Nucleus accumbens (tissue), 56 donors: ENCODE measurements around the gene ADAM23.

Source experiments
- DNase-seq, 56 donors: peaks; one replicate each; lab custom pipeline; 2025; lab: John Stamatoyannopoulos, UW

The ADAM23 gene

DNA sequence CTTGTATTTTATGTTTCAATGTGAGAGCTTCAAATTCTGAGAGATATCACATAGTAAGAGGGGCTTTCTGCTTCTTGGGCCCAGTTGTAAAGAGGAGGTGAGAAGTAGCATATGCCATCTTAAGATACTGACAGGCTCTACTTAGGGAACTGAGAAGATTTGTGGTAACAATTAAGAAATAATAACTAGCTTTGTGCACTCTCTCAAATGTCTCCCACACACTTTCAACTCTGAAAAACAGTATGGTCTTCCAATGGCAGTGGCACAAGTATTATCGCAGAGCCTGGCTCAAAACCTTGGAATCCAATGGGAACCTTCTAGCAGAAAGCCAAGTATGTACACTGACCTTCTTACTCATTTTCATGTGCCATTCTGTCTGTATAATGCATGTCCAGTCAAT lies 118.6 kb downstream of the ADAM23 start:
- DNase-seq, result no peak

DNA sequence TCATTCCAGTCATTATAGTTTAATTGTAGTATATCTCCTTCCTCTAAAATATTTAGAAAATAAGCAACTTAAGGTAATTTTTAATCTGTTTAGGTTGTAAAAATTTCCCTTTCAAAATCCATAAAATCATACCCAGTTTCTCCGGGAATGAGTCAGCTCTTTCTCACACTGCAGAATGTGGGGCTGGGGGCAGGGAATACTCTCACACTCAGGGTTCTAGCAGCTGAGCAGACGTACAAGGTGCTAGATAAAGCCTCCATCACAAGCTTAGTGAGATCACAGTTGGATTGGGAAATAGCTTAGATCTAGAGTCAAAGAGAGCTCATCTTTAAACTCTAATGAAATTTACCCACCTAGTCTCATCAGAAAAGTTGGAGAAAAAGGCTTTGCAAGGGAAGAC lies 119.0 kb downstream of the ADAM23 start:
- peak in 2 of 56 donors; percentile 7 to 9 for DNase-seq

DNA sequence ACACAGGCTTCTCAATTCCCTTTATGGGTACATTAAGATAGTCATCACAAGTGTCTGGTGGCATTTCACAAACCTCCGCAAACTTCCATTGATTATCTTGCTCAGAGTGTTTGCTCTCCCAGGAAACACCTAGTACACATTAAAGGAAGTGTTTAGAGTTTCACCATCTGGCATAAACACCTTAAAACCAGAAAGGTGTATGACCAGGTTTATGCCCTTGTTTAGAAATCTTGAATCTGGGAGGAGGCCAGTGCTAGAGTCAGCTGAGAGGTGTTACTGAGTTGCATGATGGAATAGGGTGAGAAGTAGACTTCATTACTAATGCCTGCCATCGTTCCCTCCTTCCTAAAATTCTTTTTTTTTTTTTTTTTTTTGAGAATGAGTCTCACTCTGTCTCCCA lies 120.0 kb downstream of the ADAM23 start:
- DNase-seq, result no peak

DNA sequence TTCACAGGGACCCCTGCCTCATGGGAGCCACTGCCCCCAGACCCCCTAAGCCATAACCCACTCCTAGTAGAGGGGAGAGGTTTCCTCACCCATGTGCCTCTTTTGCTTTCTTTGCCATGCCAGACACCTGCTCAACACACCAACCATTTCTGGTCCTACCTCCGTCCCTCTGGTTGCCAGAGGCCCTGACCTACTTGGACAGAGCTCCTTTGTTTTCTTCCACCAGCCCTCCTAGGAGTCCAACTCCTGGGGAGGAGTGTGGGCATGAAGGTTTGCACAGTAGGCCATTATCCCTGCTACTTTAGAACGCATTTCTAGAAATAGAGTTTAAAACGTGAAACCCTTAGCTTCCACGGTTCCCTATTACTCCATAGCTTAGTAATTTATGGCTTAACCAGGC lies 122.3 kb downstream of the ADAM23 start:
- DNase-seq, result no peak

DNA sequence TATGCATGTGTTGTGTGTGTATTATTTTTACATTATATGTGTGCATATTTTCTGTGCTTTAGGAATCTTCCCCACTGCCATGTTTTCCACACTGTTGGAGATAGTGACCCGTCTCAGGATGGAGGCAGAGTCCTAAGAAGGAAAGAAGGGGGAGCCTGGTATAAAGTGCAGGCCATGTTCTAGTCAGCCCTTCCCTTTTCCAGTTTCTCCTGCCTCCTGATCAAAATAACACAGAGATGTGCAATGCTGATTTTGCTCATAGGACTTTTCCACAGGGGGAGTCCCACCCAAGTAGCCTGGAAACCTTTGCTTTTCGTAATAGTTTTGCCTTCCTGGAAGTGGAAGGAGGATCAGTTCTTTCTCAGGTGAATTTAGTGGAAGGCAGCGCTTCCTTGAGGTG lies 126.1 kb downstream of the ADAM23 start:
- no peak for DNase-seq

DNA sequence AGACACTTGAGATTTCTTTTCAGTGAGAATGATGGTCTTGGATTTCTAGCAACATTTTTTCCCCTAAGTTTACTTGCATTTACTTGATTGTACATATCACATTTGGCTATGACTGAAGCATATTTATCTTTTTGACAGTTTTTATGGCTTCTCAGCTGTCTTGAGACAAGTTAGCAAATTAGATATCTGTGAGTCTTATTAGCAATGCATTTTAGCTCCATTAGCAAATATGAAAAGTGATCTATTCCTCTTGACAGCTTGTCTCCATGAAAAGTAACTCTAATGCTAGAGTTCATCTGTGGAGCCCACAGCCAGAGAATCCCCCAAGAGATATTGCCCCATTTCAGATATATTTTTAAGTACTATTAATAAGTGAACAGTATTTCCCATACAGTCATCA lies 126.9 kb downstream of the ADAM23 start:
- no peak for DNase-seq

DNA sequence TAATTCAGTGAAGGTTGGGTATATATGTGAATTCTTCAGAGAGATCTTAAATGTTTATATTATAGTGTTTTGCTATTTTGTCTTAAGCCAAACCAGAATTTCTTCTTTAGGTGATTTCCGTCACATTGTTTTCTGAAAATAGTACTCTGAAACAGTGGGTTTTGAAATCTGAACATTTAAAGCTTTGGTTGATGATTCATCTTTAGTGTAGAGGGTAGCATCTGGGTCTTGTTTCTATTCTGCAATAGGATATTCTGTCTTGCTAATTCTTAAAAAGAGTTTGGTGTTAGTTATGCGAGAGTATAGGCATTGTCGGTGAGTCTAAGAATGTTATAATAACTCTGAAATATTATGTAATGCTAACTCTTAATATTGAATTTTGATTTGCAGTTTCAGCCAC lies 129.4 kb downstream of the ADAM23 start:
- no peak for DNase-seq

DNA sequence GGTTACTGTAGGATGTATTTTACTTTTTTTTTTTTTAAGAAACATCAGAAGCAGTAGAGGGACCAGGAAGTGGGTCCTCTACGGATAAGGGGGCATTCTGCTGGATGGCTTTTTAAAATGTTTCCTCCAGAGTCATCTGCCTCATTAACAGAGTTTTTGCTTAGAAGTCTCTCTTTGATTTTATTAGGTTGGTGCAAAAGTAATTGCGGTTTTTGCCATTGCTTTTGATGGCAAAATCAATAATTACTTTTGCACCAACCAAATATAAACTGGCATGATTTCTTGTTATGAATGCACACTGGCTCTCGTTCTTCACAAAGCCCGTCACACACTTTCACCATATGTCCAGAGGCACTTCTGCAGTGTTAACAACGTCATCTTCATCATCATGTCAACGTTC lies 130.5 kb downstream of the ADAM23 start:
- no peak for DNase-seq

DNA sequence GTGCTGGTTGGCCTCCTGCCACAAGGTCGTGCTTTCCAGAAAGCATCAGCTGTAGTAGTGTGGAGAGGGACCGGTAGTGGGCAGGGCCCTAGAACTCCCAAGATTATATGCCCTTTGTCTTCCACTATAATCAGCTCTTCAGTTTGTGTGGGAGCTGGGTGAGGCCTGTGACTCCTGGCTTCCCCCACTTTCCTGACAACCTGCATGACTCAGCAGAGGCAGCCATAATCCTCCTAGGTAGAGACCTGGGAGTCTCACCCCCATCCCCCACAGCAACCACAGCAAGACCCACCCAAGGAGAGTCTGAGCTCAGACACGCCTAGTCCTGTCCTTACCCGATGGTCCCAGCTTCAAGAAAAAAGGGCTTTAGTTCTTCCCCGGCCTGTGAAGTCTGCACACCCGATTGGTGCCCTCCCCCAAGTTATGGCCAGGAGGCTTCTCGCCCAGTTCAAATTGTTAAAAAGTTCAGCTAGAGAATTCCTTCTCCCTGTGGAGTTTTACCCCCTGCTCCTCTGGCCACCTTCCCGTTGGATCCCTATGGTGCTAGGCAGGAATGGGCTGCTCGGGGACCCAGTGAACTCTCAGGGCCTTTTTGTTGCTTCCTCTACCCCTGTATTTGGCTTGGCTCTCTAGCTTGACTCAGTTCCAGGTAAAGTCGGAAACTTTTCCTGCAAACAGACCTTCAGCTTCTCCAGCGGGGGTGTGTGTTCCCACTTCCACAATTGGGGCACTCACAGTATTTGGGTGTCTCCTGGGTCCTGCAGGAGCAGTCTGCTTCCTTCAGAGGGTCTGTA lies 141.2 kb downstream of the ADAM23 start:
- peak in 25 of 56 donors; percentile 3 to 77 (median 24) for DNase-seq

DNA sequence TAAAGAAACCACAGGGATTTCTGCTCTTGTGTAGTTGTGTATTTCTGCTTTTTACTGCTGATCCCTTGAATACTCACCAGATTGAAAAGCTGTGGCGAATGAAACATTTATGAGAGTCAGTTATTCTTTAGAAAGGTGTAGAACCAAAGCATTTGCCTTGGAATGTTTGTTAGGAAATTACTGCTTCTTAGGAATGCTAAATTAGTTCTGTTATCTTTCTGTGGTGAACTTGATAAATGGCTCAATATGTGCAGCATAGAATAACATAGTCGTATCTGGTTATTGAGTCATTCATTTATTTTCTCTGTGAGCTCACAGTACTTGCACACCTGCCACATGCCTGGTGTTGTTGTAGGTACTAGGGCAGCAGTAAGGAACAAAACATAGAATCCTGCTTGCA lies 142.0 kb downstream of the ADAM23 start:
- no peak for DNase-seq

DNA sequence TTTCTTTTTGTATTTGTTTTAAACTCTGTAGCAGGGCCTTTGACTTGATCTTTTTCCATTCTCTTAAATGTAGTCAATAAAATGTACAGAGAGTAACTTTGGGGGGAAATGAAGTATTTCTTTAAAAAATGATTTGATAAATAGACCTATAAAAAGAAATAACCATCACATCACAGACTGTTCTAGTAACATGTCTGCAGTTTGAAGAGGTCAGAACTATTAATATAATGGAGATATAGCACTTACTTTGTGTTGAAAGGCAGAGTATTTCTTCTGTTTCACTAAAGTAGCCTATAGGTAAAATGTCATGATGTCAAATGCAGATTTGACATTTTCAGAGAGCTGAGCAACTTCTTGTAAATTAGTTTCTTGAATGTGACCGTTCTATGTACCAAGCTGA lies 143.3 kb downstream of the ADAM23 start:
- no peak for DNase-seq

DNA sequence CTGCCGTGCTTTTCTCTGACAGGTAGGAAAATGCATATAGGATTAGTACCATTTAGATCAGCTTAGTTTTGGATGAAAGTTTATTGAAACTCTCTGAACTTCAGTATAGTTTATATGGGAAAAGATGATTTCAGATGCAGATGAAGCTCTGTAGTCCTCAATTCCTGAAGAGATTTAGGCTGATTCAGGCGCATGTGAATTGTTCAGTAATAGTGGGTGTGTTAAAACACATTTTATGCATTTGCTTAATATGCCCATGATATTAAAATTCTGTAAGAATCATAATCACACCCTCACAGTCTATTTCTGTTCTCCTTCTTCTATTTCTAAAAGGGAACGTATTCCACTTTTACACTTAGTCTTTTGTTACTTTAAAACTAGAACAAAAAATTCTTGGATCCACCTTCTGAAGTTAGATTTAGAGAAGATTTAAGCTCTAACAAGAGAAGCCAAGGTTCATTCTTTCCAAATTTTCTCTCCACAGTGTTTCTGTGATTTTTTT lies 154.4 kb downstream of the ADAM23 start:
- peak in 5 of 56 donors; percentile 3 to 52 (median 15) for DNase-seq

DNA sequence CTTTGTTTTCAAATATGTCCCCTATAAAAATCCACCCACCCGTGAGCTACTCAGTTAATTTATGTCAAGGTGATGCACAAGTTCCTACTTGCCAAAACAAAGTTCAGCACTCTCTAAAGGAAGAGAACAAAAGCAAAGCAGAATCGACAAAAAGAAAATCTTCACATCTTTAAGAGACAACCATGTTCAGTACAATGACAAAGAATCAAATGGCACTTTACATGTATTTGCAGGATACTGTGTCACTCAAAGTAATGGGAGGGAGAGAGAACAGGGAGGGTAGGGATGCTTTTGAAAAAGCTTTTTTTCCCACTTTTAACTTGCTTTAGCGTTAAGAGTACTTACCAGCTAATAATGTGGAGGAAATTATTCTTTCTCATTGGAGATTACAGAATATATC lies 159.9 kb downstream of the ADAM23 start:
- DNase-seq, result no peak

DNA sequence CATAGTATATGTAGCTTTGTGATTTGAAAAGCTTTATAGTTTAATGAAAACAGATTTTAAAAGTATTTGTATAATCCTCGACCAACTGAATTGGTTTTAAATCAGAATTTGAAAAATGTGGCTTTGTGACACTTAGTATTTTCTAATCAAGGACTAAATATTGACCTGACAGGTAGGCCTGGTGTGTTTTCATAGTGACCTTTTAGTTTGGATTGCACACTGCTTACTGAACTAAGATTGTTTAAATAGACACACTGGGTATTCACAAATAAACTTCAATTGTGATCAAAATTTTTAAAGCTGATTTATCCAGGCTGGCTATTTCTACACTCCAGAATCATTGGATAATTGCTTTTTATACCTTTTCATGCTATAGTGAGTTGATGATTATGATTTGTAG lies 167.1 kb downstream of the ADAM23 start:
- no peak for DNase-seq

DNA sequence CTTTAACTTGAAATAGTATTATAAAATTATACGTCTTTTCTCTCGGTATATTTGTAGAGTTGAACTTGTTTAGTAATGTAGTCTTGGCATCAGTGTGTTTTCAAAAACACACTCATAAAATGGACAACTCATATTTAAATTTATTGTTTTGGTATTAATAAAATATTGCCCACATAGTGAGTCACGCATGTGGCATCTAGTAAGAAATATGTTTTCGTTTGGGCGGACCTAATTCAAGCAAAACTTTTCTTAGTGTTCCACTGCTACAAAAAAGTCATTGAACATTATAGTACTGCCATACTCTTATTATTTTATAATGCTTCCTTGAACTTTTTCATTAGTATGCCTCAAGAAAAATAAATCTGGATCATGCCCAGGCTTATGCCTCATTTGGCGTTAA lies 167.9 kb downstream of the ADAM23 start:
- no peak for DNase-seq

DNA sequence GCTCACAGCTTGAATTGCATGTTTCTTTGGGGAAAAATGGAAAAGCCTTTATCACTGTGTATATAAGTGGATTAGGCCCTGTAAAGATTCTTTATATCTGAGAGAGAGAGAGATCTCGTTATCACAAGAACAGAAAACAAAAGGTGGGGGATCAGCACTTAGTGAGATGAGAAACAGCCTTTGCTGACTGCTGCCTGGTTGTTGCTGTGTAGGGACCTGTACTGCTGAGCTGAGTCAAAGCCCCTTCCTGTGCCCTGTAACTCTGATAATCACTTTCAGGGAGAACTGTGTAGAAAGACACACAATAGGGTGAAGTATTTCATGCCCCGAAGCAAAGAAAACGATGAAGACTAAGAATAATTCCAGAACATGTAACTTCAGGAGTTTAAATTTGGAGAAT lies 168.4 kb downstream of the ADAM23 start:
- DNase-seq, result no peak

DNA sequence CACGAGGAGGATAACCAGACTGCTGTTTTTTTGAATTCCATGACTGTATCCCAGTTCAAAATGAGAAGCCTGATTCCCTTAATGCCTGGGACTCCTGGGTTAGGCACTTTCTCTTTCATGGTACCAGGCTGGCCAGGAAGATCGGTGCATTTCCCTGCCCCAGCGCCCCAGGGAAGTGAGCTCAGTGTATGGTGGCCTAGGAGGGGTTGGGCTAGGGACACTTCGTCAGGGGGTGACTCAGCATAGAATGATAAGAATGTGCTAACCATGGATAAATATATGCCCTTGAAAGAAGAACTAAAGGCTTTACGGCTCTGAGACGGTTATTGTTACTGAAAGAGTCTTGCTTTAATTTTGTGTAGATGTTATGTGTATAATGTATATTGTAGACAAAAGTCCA lies 171.5 kb downstream of the ADAM23 start:
- no peak for DNase-seq

DNA sequence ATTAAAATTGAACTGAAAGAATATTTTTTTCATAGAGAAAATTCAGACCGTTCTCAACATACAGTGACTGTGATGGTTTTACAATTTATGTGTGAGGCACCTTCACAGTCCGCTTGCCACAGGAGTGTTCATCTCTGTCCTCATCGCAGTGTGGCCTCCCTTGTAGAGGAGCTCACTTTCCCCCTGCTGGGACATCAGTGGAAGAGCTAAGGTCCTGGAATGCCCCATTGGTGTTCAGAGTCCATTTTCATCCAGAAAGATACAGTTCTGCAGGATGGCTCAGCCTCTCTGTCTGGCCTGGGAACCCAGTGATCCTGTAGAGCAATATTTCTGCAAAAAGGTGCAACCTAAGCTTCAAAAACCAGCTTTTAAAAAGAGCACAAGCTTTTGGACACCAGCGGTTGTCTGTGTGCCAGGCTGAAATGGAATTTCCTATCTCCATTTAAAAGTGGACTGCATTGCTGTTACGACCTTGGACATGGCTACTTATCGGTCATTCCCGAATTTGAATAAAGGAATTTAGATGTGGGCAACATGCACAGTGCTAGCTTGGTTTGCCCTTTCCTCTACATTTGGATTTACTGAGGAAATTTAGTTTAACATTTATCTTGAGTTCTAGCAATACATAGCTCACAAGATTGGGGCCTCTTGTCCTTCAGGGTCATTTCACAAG lies 172.2 kb downstream of the ADAM23 start:
- DNase-seq, result no peak

DNA sequence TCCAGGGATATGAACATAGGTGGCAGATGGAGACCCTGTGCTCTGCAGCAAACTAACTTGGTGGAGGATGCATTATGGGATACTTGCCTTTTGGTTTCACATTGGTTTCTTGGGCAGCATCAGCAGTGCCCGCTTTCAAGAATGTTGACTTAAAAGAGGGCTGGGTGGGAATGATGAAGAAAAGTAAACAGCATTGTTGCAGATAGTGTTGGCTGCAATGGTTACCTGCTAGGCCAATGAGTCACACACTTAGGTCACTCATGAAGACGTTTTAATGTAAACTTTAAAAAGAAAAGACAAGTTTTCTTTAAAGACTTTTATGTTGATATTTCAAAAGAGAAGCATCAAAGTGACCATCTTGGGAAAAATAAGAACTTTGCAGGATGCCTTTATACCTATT lies 172.8 kb downstream of the ADAM23 start:
- DNase-seq, result no peak

DNA sequence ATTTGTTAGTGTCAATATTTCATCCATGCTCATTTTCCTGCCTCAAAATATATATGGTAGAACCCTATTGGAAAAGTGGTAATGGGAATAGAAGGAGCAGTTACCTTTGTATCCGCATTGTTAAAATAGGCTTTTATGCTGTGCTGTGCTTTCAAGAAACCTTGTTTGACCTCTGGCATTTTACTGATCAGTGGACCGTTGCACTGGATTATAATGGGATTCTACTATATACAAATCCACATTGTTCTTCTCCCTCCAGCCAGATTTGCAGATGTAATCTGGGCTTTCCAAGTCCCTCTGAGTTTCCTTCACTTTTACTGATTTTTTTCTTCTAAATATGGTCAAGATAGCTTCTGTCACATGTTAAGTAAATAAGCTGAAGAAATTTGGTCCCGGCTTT lies 175.7 kb downstream of the ADAM23 start:
- DNase-seq, result no peak

DNA sequence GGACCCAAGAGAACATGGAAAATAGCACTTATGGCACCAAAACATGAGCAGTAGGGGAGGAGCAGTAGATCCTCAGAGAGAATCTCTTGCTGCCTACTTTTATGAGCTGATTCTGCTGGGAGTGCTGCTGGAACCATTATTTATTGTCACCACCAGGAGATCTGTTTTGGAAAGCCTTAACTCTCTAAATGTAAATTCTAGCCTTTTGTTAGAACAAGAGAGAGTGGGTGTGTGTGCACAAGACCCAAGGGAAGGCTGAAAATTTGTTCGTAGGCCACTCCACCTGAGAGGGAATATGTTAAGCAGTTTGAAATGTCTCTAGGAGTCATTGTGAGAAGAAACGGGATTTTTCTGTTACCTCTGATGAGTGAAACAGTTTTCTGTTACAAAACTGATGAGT lies 182.8 kb downstream of the ADAM23 start:
- DNase-seq, result no peak

DNA sequence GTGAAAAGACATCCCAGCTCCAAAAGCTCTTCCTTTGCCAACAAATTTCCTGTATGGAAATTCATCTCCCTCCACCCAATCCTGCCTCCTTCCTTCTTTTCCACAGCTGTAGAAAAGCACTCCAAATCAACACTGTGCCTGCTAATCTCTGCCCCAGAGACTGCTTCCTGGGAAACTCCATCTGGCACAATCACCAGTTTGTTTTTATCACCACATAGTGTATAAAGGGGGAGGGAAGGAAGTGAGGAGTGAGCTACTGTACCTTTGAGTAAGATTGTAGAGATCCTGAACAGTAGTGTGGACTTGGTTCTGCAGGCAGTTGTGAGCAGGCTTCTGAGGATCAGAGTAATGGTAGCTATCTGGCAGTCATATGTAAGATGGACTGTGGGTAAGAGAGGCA lies 184.3 kb downstream of the ADAM23 start:
- DNase-seq, result no peak
